HG03097 (cell line): ENCODE data around the gene PCDHGB6.
"Not testable (repeated sequence)": the region's sequence is repeated elsewhere in the genome, so short reads cannot be mapped to it uniquely, and the experiment has no call there.

Experiments
- ATAC-seq: cut with Tn5 transposase; IDR thresholded peaks from one replicate; pipeline ENCODE4 v1.9.1; 2021; ENCODE audit not compliant: unreplicated experiment, low FRiP score

The PCDHGB6 gene

DNA sequence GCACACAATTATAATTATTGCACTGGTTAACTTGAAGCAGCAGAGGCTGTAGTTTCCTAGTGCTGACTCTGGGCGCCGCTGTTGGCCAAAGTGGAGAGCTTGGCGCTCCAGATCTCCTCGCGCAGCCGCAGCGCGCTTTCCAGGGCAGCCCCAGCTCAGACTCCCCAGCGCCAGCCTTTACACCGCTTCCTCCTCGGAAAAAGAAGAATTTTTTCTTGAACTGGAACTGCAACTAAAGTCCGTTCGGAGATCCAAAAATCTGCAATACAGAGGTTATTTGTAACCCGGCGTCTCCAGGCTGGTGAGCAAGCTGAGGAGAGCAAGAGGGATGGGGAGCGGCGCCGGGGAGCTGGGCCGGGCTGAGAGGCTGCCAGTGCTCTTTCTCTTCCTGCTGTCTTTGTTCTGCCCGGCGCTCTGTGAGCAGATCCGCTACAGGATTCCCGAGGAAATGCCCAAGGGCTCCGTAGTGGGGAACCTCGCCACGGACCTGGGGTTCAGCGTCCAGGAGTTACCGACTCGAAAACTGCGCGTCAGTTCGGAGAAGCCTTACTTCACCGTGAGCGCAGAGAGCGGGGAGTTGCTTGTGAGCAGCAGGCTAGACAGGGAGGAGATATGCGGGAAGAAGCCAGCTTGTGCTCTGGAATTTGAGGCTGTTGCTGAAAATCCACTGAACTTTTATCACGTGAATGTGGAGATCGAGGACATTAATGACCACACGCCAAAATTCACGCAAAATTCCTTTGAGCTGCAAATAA is 20.1 kb upstream of the PCDHGB6 start, which contains the start of gene PCDHGB4:
Gene PCDHGB4 (plus strand): TSS at position 142 of the 755 bp plus-strand sequence. CDS start 187 bp downstream, at position 329.
- ATAC-seq, result not testable (repeated sequence)

DNA sequence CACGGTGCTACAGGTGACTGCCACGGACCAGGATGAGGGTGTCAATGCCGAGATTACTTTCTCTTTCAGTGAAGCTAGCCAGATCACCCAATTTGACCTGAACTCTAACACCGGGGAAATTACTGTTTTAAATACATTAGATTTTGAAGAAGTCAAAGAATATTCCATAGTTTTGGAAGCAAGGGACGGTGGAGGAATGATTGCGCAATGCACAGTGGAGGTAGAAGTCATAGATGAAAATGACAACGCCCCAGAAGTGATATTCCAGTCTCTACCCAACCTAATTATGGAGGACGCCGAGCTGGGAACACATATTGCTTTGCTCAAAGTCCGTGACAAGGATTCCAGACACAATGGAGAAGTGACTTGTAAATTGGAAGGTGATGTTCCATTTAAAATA is 19.2 kb upstream of the PCDHGB6 start:
- ATAC-seq, result no peak

DNA sequence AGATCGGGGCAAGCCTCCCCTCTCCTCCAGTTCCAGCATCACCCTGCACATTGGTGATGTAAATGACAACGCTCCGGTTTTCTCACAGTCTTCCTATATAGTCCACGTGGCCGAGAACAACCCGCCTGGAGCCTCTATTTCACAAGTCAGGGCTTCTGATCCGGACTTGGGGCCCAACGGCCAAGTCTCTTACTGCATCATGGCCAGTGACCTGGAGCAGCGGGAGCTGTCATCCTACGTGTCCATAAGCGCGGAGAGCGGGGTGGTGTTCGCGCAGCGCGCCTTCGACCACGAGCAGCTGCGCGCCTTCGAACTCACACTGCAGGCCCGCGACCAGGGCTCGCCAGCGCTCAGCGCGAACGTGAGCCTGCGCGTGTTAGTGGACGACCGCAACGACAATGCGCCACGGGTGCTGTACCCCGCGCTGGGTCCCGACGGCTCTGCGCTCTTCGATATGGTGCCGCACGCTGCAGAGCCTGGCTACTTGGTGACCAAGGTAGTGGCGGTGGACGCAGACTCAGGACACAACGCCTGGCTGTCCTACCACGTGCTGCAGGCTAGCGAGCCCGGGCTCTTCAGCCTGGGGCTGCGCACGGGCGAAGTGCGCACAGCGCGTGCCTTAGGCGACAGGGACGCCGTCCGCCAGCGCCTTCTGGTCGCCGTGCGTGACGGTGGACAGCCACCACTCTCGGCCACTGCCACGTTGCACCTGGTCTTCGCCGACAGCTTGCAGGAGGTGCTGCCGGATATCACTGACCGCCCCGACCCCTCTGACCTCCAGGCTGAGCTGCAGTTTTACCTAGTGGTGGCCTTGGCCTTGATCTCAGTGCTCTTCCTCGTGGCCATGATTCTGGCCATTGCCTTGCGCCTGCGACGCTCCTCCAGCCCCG is 18.4 kb upstream of the PCDHGB6 start:
- no peak for ATAC-seq

DNA sequence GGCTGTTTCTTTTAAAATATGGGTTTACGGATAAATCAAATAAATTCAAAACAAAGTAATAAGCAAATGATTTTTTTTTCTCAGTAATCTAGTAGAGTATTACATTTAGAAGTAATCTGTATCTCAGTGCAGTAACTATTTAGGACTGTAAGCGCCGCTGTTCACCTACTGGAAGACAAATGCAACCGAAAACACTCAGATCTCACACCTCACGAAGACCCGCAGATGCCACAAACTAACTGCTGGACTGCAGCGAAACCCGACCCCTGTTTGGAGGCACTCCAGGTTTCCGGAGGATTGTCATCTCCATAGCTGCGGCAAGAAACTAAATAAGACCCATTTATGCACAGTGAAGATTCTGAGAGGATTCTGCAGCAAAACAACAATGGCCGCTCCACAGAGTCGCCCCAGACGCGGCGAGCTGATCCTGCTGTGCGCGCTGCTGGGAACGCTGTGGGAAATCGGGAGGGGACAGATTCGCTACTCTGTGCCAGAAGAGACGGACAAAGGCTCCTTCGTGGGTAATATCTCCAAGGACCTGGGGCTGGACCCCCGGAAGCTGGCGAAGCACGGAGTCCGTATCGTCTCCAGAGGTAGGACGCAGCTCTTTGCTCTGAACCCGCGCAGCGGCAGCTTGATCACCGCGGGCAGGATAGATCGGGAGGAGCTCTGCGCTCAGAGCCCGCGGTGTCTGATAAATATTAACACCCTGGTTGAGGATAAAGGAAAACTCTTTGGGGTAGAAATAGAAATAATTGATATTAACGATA is 15.2 kb upstream of the PCDHGB6 start, which contains the start of gene PCDHGA8:
Gene PCDHGA8 (plus strand): TSS at position 205 of the 770 bp plus-strand sequence. CDS start 181 bp downstream, at position 386.
- no peak for ATAC-seq

DNA sequence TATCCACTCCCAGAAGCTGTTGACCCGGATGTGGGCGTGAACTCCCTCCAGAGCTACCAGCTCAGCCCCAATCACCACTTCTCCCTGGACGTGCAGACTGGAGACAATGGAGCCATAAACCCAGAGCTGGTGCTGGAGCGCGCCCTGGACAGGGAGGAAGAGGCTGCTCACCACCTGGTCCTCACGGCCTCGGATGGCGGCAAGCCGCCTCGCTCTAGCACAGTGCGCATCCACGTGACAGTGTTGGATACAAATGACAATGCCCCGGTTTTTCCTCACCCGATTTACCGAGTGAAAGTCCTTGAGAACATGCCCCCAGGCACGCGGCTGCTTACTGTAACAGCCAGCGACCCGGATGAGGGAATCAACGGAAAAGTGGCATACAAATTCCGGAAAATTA is 14.6 kb upstream of the PCDHGB6 start:
- ATAC-seq, result no peak

DNA sequence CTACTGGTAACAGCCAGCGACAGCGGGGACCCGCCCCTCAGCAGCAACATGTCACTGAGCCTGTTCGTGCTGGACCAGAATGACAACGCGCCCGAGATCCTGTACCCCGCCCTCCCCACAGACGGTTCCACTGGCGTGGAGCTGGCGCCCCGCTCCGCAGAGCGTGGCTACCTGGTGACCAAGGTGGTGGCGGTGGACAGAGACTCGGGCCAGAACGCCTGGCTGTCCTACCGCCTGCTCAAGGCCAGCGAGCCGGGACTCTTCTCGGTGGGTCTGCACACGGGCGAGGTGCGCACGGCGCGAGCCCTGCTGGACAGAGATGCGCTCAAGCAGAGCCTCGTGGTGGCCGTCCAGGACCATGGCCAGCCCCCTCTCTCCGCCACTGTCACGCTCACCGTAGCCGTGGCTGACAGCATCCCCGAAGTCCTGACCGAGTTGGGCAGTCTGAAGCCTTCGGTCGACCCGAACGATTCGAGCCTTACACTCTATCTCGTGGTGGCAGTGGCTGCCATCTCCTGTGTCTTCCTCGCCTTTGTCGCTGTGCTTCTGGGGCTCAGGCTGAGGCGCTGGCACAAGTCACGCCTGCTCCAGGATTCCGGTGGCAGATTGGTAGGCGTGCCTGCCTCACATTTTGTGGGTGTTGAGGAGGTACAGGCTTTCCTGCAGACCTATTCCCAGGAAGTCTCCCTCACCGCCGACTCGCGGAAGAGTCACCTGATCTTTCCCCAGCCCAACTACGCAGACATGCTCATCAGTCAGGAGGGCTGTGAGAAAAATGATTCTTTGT is 13.2 kb upstream of the PCDHGB6 start:
- not testable (repeated sequence) for ATAC-seq

DNA sequence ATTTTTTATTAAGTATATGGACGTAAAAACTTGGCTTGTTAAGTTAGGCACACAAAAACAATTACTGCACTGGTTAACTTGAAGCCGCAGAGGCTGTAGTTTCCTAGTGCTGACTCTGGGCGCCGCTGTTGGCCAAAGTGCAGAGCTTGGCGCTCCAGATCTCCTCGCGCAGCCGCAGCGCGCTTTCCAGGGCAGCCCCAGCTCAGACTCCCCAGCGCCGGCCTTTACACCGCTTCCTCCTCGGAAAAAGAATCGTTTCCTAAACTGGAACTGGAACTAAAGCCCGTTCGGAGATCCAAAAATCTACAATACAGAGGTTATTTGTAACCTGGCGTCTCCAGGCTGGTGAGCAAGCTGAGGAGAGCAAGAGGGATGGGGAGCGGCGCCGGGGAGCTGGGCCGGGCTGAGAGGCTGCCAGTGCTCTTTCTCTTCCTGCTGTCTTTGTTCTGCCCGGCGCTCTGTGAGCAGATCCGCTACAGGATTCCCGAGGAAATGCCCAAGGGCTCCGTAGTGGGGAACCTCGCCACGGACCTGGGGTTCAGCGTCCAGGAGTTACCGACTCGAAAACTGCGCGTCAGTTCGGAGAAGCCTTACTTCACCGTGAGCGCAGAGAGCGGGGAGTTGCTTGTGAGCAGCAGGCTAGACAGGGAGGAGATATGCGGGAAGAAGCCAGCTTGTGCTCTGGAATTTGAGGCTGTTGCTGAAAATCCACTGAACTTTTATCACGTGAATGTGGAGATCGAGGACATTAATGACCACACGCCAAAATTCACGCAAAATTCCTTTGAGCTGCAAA is 9.9 kb upstream of the PCDHGB6 start, which contains the start of gene PCDHGB5:
Gene PCDHGB5 (plus strand): TSS at position 192 of the 796 bp plus-strand sequence. CDS start 181 bp downstream, at position 373.
- ATAC-seq, result not testable (repeated sequence)

DNA sequence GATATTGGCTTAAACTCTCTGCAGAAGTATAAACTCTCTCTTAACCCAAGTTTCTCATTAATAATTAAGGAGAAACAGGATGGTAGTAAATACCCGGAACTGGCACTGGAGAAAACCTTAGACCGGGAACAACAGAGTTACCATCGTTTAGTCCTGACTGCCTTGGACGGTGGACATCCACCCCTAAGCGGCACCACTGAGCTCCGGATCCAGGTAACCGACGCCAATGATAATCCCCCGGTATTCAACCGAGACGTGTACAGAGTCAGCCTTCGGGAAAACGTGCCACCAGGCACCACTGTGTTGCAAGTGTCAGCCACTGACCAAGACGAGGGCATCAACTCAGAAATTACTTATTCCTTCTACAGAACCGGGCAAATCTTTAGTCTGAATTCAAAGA is 9.2 kb upstream of the PCDHGB6 start:
- no peak for ATAC-seq

DNA sequence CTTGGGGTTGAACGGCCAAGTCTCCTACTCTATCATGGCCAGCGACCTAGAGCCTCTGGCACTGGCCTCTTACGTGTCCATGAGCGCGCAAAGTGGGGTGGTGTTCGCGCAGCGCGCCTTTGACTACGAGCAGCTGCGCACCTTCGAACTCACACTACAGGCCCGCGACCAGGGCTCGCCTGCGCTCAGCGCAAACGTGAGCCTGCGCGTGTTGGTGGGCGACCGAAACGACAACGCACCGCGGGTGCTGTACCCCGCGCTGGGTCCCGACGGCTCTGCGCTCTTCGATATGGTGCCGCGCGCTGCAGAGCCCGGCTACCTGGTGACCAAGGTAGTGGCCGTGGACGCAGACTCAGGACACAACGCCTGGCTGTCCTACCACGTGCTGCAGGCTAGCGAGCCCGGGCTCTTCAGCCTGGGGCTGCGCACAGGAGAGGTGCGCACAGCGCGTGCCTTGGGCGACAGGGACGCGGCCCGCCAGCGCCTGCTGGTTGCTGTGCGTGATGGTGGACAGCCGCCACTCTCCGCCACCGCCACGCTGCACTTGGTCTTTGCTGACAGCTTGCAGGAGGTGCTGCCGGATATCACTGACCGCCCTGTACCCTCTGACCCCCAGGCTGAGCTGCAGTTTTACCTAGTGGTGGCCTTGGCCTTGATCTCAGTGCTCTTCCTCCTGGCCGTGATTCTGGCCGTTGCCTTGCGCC is 8.1 kb upstream of the PCDHGB6 start:
- ATAC-seq, result no peak

DNA sequence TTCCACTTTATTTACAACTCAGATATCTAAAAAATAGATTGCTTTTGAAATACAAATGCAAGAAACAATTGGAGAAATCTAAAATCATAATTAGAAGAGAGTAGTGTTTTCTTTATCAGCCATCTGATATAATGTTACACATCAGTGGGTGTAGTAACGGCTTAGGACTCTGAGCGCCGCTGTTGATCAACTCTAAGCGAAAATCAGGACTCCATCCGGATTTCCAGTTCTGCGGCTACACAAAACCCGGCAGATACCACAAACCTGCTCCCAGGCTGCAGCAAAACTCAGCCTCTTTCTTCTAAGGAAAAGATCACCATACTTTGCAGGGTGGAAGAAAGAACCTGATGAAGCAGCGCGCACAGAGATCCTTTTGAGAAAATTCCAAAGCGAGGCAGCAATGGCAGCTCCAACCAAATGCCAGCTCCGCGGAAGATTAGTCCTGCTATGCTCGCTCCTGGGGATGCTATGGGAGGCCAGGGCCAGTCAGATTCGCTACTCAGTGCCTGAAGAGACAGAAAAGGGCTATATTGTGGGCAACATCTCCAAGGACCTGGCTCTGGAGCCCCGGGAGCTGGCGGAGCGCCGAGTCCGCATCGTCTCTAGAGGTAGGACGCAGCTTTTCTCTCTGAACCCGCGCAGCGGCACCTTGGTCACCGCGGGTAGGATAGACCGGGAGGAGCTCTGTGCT is 5.1 kb upstream of the PCDHGB6 start, which contains the start of gene PCDHGA9:
Gene PCDHGA9 (plus strand): TSS at position 226 of the 691 bp plus-strand sequence. CDS start 175 bp downstream, at position 401.
- no peak for ATAC-seq

DNA sequence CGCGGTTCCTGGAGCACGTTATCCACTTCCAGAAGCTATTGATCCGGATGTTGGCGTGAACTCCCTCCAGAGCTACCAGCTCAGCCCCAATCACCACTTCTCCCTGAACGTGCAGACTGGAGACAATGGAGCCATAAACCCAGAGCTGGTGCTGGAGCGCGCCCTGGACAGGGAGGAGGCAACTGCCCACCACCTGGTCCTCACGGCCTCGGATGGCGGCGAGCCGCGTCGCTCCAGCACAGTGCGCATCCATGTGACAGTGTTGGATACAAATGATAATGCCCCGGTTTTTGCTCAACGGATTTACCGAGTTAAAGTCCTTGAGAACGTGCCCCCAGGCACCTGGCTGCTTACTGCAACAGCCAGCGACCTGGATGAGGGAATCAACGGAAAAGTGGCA is 4.4 kb upstream of the PCDHGB6 start:
- no peak for ATAC-seq

DNA sequence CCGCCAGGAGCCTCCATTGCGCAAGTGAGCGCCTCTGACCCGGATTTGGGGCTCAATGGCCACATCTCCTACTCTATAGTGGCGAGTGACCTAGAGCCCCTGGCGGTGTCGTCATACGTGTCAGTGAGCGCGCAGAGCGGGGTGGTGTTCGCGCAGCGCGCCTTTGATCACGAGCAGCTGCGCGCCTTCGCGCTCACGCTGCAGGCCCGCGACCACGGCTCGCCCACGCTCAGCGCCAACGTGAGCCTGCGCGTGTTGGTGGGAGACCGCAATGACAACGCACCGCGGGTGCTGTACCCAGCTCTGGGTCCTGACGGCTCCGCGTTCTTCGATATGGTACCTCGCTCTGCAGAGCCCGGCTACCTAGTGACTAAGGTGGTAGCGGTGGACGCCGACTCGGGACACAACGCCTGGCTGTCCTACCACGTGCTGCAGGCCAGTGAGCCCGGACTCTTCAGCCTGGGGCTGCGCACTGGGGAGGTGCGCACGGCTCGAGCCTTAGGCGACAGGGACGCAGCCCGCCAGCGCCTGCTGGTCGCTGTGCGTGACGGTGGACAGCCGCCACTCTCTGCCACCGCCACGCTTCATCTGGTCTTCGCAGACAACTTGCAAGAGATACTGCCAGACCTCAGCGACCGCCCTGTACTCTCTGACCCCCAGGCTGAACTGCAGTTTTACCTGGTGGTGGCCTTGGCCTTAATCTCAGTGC is 1.9 kb downstream of the PCDHGB6 start:
- ATAC-seq, result no peak

DNA sequence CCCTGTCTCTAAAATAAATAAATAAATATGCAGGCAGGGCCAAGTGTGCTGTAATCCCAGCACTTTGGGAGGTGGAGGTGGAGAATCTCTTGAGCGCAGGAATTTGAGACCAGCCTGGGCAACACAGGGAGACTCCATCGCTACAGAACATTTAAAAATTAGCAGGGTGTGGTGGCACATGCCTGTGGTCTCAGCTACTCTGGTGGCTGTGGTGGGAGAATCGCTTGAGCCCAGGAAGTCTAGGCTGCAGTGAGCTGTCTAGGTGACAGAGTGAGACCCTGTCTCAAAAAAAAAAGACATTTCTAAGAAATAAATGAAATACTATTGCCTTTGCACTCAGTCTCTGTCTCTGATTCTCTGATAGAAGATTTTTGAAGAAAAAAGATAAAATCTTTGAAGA is 3.8 kb downstream of the PCDHGB6 start:
- no peak for ATAC-seq

DNA sequence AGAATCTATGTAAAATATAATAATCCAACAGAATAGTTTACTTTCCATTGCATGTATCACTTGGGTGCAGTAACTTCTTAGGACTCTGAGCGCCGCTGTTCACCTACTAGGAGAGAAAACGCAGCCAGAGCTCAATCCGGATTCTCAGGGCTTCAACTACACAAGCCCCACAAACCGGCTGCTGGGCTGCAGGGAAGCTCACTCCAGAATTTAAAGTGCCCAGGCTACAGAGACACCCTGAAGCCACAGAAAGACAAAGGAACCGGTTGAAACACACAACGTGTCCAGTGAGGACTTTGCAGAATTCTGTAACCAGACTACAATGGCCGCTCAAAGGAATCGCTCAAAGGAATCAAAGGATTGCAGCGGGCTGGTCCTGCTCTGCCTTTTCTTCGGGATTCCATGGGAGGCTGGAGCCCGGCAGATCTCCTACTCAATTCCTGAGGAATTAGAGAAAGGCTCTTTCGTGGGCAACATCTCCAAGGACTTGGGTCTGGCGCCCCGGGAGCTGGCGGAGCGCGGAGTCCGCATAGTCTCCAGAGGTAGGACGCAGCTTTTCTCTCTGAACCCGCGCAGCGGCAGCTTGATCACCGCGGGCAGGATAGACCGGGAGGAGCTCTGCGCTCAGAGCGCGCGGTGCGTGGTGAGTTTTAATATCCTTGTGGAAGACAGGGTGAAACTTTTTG is 5.2 kb downstream of the PCDHGB6 start, which contains the start of gene PCDHGA10:
Gene PCDHGA10 (plus strand): TSS at position 134 of the 686 bp plus-strand sequence. CDS start 189 bp downstream, at position 323.
- ATAC-seq, result no peak

DNA sequence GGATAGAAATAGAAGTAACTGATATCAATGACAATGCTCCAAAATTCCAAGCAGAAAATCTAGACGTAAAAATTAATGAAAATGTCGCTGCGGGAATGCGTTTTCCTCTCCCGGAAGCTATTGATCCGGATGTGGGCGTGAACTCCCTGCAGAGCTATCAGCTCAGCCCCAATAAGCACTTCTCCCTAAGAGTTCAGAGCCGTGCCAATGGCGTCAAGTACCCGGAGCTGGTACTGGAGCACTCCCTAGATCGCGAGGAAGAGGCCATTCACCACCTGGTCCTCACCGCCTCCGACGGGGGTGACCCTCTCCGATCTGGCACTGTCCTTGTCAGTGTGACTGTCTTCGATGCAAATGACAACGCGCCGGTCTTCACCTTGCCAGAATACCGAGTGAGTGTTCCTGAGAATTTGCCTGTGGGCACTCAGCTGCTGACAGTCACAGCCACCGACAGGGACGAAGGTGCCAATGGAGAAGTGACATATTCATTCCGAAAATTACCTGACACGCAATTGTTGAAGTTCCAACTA is 5.8 kb downstream of the PCDHGB6 start:
- no peak for ATAC-seq
